IPS-18c (cell line): ENCODE results near the gene ITCH.
"Not testable (repeated sequence)": the region's sequence is repeated elsewhere in the genome, so short reads cannot be mapped to it uniquely, and the experiment has no call there.

ENCODE experiments used
- H3K4me3 ChIP-seq: 2 replicates; pipeline ENCODE4 v1.7.0; 2013; ENCODE audit warnings: low read depth, mild to moderate bottlenecking, low read length, moderate library complexity; ENCODE audit not compliant: insufficient read depth
- H3K9me3 ChIP-seq: one replicate; pipeline ENCODE4 v1.6.1; 2013; ENCODE audit warnings: mild to moderate bottlenecking, low read length, moderate library complexity; ENCODE audit not compliant: control insufficient read depth, insufficient read depth

Gene ITCH

DNA sequence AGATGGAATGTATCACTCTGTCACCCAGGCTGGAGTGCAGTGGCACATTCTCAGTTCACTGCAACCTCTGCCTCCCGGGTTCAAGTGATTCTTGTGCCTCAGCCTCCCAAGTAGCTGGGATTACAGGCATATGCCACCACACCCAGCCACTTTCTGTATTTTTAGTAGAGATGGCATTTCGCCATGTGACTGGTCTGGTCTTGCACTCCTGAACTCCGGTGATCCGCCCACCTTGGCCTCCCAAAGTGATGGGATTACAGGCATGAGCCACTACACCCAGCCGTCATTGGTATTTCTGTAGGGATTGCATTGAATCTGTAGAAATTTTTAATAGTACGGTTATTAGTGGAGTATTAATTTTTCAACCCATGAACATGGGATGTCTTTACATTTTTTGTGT is 134.5 kb downstream of the ITCH start:
- not testable (repeated sequence) for H3K4me3 ChIP-seq, H3K9me3 ChIP-seq

DNA sequence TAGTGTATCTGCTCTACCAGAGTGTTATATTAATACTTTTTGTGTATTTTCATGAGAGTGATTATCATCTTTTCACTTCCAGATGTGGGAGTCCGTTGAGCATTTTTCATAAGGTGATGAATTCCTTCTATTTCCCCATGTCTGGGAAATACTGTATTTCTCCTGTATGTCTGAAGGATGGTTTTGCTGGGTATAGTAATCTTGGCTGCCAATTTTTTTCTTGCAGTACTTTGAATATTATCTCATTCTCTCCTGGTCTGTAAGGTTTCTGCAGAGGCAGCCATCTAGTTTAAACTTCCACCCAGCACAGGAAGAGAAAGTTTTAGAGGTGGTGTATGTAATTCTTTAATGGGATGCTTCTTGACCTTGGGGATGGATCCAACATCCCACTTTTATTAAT is 137.8 kb downstream of the ITCH start:
- Histone ChIP-seq H3K4me3 (no peak overlapping the region), H3K9me3 (no peaks in the 10 kb centered on the region)

DNA sequence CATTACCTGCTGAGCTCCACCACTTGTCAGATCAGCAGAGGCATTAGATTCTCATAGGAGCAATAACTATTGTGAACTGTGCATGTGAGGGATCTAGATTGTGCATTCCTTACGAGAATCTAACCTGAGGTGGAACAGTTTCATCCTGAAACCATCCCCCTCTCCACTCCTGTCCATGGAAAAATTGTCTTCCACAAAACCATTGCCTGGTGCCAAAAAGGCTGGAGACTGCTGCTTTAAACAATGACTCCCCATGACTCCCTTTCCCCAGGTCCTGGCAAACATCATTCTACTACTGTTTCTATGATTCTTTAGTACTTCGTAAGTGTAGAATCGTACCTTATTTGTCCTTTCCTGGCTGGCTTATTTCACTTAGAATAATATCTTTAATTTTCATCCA is 143.4 kb downstream of the ITCH start:
- Histone ChIP-seq H3K9me3 (no peaks in the 10 kb centered on the region), H3K4me3 (no peak overlapping the region)

DNA sequence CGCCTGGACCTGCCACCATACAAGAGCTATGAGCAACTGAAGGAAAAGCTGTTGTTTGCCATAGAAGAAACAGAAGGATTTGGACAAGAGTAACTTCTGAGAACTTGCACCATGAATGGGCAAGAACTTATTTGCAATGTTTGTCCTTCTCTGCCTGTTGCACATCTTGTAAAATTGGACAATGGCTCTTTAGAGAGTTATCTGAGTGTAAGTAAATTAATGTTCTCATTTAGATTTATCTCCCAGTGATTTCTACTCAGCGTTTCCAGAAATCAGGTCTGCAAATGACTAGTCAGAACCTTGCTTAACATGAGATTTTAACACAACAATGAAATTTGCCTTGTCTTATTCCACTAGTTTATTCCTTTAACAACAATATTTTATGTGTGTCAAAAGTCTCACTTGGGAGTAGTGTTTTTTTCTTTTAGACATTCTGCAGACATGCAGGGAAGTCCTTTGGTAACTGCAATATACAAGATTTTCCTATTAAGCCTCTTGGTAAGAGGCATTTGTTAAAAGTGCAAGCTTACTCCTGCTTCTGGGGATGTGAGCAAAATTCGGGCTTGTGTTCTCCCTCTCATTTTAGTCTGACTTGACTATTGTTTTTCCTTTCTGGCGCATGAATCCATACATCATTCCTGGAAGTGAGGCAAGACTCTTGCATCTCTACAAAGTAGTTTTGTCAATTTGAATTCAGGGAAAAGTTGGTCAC is 144.8 kb downstream of the ITCH start:
- no peaks in the 10 kb centered on the region for H3K9me3 ChIP-seq
- no peak overlapping the region for H3K4me3 ChIP-seq

DNA sequence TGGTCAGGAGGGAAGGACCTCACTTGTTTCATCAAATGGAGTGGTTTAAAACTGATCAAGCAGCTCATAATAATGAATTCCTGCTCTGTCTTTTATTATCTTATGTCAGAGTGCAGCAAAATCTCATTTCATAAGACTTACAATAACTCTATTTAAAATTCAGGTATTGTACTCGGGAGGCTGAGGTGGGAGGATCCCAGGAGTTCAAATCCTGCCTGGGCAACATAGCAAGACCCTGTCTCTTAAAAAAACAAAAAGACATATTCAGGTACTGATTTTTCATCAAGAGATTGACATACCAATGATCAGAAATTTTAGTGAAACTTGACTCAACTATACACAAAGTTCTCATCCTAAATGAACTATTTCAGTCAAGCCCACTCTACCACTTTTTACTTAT is 147.5 kb downstream of the ITCH start:
- H3K9me3 ChIP-seq: no peaks in the 10 kb centered on the region
- H3K4me3 ChIP-seq: no peak overlapping the region

DNA sequence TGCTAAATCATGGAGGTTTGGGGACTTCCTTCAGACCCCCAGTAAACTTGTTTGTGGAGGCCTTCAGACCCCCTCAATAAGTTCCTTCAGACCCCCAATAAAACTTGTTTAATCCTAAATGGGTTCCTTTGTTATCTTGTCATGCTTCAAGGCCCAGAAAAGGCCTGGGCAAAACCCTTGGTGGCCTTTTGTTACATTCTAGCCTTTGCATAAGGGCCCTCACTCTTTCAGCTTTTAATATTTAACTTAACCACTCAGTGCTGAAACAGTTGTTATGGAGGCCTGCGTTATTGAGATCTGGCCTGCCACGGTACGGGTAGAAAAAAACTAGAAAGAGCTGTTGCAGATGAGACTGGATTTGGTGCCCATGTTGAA is 148.8 kb downstream of the ITCH start:
- H3K9me3 ChIP-seq: no peaks in the 10 kb centered on the region
- no peak overlapping the region for H3K4me3 ChIP-seq

DNA sequence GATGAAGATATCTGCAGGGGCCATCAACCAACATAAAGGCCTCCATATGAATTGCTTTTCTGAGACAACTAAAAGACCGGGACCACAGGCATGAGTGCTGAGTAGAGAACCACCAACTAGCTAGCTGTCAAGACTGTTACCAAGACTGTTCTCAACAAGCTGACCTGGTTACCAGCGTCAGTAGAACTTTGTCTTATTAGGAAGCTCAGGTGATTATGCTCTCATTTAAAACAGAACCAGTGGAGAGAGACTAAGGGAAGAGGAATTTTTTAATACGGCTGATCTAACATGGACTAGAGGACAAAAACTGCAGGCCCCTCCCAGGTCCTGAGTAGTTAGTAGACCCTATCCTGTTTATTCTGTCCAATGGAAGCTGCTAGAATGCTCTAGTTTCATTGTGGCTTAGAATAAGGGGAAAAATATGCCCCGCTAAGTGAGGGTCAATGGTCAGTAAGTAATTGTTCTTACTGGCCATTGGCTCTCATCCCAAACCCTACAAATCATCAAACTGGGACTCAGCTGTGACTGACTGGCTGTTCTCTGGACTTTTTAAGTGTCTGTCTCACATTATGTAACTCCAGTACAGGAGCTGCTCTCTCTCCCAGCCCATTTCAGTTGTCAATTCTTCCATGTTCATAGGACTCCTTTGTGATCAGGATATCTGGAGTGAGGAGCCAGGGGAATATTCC is 149.3 kb downstream of the ITCH start:
- Histone ChIP-seq H3K4me3 (no peak overlapping the region), H3K9me3 (no peaks in the 10 kb centered on the region)

DNA sequence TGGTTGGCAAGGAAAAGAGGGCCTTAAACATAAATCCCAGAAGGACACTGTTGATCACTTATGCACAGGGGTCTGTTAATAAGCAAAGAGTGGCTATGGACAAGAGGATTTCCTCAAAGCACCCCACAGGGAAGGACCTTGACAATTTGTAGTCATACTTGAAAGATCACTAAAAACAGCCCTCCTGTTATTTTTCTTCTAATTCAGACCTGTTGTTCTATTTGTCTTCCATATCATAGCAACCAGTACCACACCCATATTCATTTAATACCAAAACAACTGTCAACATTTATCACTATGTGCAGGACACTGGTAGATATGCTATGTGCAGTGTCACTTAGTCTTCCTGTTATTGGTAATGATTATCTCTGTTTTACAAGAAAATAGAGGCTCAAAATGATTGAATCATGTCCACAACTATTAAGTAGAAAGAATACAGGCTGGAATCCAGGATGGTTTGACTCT is 149.9 kb downstream of the ITCH start:
- no peaks in the 10 kb centered on the region for H3K9me3 ChIP-seq

DNA sequence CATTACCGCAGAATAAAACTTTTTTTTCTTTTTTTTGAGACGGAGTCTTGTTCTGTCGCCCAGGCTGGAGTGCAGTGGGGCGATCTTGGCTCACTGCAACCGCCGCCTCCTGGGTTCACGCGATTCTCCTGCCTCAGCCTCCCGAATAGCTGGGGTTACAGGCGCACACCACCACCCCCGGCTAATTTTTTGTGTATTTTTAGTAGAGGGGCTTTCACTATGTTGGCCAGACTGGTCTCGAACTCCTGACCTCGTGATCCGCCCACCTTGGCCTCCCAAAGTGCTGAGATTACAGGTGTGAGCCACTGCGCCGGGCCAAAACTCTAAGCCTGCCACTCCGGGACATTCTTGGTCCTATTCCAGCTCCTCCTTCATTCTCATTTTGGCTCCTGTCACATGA is 151.0 kb downstream of the ITCH start:
- H3K9me3 ChIP-seq, H3K4me3 ChIP-seq: not testable (repeated sequence)

More for the DNA sequence above, 149.9 kb downstream of the ITCH start:
- no peak overlapping the region for H3K4me3 ChIP-seq

DNA sequence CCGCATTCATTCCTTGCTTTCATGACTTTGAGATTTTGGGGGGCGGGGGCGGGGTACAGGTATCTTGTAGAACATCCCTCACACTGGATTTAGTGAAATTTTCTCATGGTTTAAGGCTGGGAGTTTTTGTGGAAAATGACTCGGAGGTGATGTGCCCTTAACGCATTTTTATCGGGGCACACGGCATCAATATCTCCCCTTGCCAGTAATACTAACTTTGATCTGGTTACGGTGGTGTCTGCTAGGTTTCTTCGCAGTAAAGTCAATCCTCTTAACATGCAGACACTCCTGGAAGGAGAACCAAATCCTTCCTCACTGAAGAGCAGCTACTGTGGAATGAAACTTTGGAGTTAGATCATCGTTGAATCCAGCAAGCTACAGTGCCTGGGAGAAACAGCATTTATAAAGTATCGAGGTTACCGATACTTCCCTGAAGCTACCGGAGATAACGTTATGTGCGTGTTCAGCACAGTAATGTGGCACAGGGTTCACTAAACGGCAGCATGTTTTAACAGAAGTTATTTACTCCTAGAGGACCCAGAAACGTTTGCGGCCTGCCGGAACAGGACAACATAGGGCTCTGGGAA is 151.9 kb downstream of the ITCH start:
- H3K9me3 ChIP-seq: no peaks in the 10 kb centered on the region
- H3K4me3 ChIP-seq: peak overlapping the region; percentile 82

DNA sequence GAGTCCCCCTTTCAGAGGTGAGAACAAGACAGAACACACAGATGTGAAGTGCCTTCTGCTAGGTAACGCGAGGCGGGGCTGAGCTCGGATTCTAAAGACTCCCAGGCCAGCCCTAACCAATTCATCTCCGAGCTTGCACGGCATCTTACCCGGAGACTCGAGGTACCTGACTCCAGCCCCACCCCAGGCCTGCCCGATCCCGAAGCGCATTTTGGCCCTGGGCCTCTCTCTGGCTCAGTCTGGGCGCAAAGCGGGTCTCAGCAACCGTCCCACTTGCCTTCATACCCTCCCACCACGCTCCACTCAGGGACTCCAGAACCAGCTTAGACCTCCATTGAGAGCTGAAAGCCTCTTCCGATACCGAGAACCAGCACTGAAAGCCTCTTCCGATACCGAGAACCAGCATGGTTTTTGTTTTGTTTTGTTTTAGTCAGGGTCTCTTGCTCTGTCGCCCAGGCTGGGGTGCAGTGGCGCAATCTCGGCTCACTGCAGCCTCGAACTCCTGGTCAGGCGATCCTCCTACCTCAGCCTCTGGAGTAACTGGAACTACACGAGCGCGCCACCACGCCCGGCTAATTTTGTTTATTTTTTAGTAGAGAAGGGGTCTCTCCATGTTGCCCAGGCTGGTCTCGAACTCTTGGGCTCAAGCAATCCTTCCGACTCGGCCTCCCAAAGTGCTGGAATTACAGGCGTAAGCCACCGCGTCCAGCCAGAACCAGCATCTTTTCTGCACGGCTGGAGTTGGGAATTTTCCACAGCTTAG is 152.6 kb downstream of the ITCH start:
- H3K9me3 ChIP-seq: no peaks in the 10 kb centered on the region
- peak overlapping the region; percentile 82 for H3K4me3 ChIP-seq

DNA sequence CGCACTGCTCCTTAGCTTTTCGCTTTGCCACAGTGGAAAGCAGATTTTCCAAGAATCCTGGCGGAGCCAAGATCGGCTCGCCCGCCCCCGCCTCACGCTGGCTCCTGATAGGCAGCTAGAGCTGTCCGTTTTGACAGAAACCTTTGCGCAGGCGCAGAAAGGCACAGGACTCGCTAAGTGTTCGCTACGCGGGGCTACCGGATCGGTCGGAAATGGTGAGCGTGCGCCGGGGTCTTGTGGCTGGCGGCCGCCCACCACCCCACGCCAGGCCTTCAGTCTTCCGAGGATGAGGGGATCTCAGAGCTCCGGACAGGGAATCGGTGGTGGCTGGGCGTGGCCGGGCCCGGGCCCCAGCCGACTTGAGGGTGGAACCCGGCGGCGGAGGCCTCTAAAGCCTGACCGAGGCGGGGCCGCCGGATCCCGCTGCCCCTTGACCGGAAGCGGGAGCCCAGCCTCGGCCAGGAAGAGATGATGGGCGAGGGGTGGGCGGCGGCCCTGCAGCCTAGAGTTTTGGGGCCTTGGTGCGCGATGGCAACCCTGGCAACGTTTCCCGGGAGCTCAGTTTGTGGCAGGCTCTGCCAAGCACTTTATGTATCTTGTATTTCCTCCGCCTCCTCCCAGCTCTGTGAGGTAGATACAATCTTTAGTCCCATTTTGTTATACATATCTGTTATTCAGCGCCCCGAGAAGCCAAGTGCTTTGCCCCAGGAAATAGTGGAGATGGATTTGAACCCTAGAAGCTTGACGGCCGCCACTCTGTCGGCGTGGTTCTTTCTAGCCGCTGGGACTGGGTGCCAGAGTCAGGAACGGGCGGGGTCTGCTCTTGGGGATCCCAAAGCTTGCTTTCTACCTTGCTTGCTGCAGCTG is 153.4 kb downstream of the ITCH start, which contains the start of gene DYNLRB1:
Gene DYNLRB1 (plus strand): TSS at position 176 of the 867 bp plus-strand sequence. CDS start 37 bp downstream, at position 213.
- H3K4me3 ChIP-seq: peak within 1 kb of the TSS; percentile 82
- H3K9me3 ChIP-seq: no peaks in the 10 kb centered on the region

DNA sequence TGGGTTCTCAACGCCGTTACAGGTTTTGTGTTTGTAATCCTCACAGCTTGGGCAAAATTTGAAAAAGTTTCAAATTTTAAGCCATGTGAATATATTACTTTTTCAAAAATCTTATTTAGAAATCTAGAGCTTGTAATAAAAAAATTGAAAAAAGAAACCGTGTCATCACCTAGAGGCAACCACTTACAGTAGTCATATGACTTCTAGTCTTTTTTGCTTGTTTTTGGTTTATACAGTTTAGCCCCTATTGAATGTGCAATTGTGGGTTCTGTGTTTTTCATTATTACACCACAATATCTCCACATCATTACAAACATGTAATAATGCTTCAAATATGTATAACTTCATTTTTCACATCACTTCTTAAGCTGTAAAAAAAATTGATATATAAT is 154.0 kb downstream of the ITCH start:
- peaks cover 2% of the 10 kb centered on the region for H3K9me3 ChIP-seq
- peak overlapping the region; percentile 82 for H3K4me3 ChIP-seq

DNA sequence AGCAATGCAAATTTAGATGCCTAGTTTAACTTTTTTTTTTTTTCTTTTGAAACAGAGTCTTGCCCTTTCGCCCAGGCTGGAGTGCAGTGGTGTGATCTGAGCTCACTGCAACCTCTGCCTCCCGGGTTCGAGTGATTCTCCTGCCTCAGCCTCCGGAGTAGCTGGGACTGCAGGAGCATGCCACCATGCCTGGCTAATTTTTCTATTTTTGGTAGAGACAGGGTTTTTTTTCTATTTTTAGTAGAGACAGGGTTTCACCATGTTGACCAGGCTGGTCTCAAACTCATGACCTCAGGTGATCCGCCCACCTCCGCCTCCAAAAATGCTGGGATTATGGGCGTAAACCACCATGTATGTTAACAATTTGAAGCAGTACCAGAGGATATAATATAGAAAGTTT is 155.8 kb downstream of the ITCH start:
- H3K9me3 ChIP-seq, H3K4me3 ChIP-seq: not testable (repeated sequence)

DNA sequence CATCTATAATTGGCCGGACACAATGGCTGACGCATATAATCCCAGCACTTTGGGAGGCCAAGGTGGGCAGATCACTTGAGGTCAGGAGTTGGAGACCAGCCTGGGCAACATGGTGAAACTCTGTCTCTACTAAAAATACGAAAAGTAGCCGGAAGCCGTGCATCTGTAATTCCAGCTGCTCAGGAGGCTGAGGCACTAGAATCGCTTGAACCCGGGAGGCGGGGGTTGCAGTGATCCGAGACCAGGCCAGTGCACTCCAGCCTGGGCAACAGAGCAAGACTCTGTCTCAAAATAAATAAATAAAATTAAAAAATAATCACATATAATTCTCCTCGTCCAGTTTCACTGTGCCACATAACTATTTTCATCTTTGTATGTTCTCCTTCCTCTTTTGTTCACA is 156.8 kb downstream of the ITCH start:
- H3K4me3 ChIP-seq, H3K9me3 ChIP-seq: not testable (repeated sequence)

DNA sequence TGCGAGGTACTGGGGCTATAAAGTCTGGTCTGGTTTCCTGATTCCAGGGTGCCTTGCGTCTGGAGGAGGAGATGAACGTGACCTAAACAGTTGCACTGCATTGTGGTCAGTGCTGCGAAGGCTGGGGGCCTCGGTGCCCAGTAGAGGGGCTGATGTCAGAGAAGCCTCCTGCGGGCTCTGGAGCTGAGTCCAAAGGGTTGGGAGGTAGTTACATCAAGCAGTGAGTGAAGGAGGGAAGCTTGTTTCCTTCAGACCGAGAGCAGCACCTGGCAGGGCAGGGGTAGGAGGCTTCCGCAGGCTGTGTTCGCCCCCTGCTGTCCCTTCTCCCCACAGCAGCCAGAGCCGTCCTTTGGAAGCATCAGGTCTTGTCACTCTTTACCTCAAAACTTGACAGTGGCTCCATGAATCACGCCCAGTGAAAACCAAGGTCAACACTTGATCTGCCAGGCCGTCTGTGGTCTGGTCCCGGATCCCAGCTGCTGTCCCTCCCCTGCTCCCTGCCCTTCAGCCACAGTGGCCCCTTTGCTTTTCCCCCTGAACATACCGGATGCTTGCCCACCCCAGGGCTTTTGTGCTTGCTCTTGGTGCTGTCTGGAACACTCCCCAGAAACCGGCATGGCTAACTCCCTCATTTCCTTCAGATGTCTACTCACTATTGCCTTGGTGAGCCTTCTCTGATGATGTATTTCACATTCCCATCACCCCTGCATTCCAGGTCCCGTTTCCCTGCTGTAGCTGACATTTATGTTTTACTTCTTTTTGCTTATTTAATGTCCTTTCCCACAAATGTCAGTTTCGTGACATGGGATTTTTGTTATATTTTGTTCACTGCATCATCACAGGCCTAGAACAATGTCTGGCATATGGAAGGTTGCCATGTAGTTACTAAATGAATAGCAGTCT is 160.1 kb downstream of the ITCH start:
- no peak overlapping the region for H3K4me3 ChIP-seq
- H3K9me3 ChIP-seq: peaks cover 4% of the 10 kb centered on the region
